ENCODE data around the gene FUT7. TPM values are rescaled to one million over a fixed set of nuclear protein-coding genes. Genes with fewer than 3 reads are reported as not detected.

FUT7 gene
- total and polyA plus RNA-seq, 9 of the 15 experiments (the other 6 are each of a cell fraction or from before 2014, with no cell fraction given) = not detected

DNA sequence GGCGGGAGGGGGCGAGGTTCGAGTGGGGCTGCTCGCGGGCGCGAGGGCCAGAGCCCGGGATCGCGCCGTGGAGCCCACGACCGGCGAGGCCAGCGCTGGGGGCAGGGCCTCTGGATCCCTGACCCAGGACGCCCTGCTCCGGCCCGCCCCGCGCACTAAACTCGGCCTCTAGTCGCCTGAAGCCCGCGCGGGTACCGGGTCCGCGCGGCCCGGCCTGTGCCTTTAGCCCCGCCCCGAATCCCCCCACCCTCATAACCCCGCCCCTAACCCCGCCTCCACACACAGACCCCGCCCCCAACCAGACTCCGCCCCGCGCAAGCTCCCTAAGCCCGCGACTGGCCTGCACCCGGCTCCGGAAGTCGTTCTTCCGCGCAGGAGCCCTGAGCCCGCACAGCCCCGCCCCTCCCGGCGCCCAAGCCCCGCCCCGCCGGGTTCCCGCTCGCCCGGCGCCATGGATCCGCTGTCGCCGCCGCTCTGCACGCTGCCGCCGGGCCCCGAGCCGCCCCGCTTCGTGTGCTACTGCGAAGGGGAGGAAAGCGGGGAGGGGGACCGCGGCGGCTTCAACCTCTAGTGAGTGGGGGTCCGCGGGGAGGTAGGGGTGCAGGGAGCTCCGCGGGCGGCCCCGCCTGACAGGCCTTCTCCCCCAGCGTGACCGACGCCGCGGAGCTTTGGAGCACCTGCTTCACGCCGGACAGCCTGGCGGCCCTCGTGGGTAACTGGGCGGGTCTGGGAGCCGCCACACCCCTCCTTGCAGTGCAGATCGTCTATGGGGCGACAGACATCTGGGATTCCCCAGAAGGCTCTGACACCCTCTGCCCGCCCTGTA lies 39.7 kb downstream of the FUT7 start, which contains the start of gene PAXX (continued):
- TF ChIP-seq, protein P1, sequence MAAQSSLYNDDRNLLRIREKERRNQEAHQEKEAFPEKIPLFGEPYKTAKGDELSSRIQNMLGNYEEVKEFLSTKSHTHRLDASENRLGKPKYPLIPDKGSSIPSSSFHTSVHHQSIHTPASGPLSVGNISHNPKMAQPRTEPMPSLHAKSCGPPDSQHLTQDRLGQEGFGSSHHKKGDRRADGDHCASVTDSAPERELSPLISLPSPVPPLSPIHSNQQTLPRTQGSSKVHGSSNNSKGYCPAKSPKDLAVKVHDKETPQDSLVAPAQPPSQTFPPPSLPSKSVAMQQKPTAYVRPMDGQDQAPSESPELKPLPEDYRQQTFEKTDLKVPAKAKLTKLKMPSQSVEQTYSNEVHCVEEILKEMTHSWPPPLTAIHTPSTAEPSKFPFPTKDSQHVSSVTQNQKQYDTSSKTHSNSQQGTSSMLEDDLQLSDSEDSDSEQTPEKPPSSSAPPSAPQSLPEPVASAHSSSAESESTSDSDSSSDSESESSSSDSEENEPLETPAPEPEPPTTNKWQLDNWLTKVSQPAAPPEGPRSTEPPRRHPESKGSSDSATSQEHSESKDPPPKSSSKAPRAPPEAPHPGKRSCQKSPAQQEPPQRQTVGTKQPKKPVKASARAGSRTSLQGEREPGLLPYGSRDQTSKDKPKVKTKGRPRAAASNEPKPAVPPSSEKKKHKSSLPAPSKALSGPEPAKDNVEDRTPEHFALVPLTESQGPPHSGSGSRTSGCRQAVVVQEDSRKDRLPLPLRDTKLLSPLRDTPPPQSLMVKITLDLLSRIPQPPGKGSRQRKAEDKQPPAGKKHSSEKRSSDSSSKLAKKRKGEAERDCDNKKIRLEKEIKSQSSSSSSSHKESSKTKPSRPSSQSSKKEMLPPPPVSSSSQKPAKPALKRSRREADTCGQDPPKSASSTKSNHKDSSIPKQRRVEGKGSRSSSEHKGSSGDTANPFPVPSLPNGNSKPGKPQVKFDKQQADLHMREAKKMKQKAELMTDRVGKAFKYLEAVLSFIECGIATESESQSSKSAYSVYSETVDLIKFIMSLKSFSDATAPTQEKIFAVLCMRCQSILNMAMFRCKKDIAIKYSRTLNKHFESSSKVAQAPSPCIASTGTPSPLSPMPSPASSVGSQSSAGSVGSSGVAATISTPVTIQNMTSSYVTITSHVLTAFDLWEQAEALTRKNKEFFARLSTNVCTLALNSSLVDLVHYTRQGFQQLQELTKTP (IDR thresholded peaks at IDR 0.05; ENCODE audit: low read depth in 1 of 2, partially characterized antibody in 2 of 2) = no peak
- TF ChIP-seq YBX1 (IDR thresholded peaks at IDR 0.05) (no peak), ZNF41 (CRISPR knock-in tag; conservative IDR thresholded peaks at IDR 0.05) (no peak), ZNF224 (CRISPR knock-in tag; IDR thresholded peaks at IDR 0.05) (no peak; the same call in 1 of the 2 replicates), NR0B1 (IDR thresholded peaks at IDR 0.05; ENCODE audit: partially characterized antibody) (no peak), HOXB6 (CRISPR knock-in tag; IDR thresholded peaks at IDR 0.05; ENCODE audit: borderline replicate concordance) (no peak), HDAC3 (IDR thresholded peaks at IDR 0.05; ENCODE audit: borderline replicate concordance, partially characterized antibody) (no peak), NFE2 (IDR thresholded peaks at IDR 0.05; ENCODE audit: low read depth) (no peak)
- TF ChIP-seq, protein P2, sequence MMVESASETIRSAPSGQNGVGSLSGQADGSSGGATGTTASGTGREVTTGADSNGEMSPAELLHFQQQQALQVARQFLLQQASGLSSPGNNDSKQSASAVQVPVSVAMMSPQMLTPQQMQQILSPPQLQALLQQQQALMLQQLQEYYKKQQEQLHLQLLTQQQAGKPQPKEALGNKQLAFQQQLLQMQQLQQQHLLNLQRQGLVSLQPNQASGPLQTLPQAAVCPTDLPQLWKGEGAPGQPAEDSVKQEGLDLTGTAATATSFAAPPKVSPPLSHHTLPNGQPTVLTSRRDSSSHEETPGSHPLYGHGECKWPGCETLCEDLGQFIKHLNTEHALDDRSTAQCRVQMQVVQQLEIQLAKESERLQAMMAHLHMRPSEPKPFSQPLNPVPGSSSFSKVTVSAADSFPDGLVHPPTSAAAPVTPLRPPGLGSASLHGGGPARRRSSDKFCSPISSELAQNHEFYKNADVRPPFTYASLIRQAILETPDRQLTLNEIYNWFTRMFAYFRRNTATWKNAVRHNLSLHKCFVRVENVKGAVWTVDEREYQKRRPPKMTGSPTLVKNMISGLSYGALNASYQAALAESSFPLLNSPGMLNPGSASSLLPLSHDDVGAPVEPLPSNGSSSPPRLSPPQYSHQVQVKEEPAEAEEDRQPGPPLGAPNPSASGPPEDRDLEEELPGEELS (CRISPR knock-in tag; IDR thresholded peaks at IDR 0.05; ENCODE audit: borderline replicate concordance) = no peak
- TF ChIP-seq, protein P3, sequence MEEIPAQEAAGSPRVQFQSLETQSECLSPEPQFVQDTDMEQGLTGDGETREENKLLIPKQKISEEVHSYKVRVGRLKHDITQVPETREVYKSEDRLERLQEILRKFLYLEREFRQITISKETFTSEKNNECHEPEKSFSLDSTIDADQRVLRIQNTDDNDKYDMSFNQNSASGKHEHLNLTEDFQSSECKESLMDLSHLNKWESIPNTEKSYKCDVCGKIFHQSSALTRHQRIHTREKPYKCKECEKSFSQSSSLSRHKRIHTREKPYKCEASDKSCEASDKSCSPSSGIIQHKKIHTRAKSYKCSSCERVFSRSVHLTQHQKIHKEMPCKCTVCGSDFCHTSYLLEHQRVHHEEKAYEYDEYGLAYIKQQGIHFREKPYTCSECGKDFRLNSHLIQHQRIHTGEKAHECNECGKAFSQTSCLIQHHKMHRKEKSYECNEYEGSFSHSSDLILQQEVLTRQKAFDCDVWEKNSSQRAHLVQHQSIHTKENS (CRISPR knock-in tag; IDR thresholded peaks at IDR 0.05) = no peak
